ENCODE results near the gene FGD5.

The FGD5 gene

GRCh38 chr3:14872706-14873105 lies 53.9 kb downstream of the FGD5 start:
- no peak for DNase-seq (ENCODE audit: extremely low read depth in 1 of 2, low read depth in 1 of 2)

GRCh38 chr3:14874784-14875183 lies 56.0 kb downstream of the FGD5 start:
- DNase-seq (ENCODE audit: extremely low read depth in 1 of 2, low read depth in 1 of 2), result no peak

GRCh38 chr3:14875411-14876175 lies 56.8 kb downstream of the FGD5 start:
- no peak for DNase-seq (ENCODE audit: extremely low read depth in 1 of 2, low read depth in 1 of 2)

- DNase-seq (ENCODE audit: extremely low read depth in 1 of 2, low read depth in 1 of 2), result no peak
Measured at GRCh38 chr3:14876921-14877333, 58.2 kb downstream of the FGD5 start.

- DNase-seq (ENCODE audit: extremely low read depth in 1 of 2, low read depth in 1 of 2), result no peak
Measured at GRCh38 chr3:14877469-14877868, 58.7 kb downstream of the FGD5 start.

GRCh38 chr3:14879211-14879874 lies 60.6 kb downstream of the FGD5 start:
- no peak for DNase-seq (ENCODE audit: extremely low read depth in 1 of 2, low read depth in 1 of 2)

- no peak for DNase-seq (ENCODE audit: extremely low read depth in 1 of 2, low read depth in 1 of 2)
Measured at GRCh38 chr3:14880447-14881106, 61.8 kb downstream of the FGD5 start.

- DNase-seq (ENCODE audit: extremely low read depth in 1 of 2, low read depth in 1 of 2), result no peak
Measured at GRCh38 chr3:14883226-14883625, 64.5 kb downstream of the FGD5 start.

GRCh38 chr3:14884665-14885064 lies 65.9 kb downstream of the FGD5 start:
- DNase-seq (ENCODE audit: extremely low read depth in 1 of 2, low read depth in 1 of 2), result no peak

GRCh38 chr3:14885307-14885706 lies 66.5 kb downstream of the FGD5 start:
- DNase-seq (ENCODE audit: extremely low read depth in 1 of 2, low read depth in 1 of 2), result no peak

- DNase-seq (ENCODE audit: extremely low read depth in 1 of 2, low read depth in 1 of 2), result no peak
Measured at GRCh38 chr3:14886101-14886500, 67.3 kb downstream of the FGD5 start.

GRCh38 chr3:14889205-14889604 lies 70.4 kb downstream of the FGD5 start:
- DNase-seq (ENCODE audit: extremely low read depth in 1 of 2, low read depth in 1 of 2), result no peak

- DNase-seq (ENCODE audit: extremely low read depth in 1 of 2, low read depth in 1 of 2), result no peak
Measured at GRCh38 chr3:14889943-14890342, 71.2 kb downstream of the FGD5 start.

- no peak for DNase-seq (ENCODE audit: extremely low read depth in 1 of 2, low read depth in 1 of 2)
Measured at GRCh38 chr3:14890476-14890875, 71.7 kb downstream of the FGD5 start.

GRCh38 chr3:14891135-14892132 lies 72.7 kb downstream of the FGD5 start:
- no peak for DNase-seq (ENCODE audit: extremely low read depth in 1 of 2, low read depth in 1 of 2)

GRCh38 chr3:14892226-14892625 lies 73.5 kb downstream of the FGD5 start:
- DNase-seq (ENCODE audit: extremely low read depth in 1 of 2, low read depth in 1 of 2), result no peak

GRCh38 chr3:14894085-14894484 lies 75.3 kb downstream of the FGD5 start:
- DNase-seq (ENCODE audit: extremely low read depth in 1 of 2, low read depth in 1 of 2), result no peak

GRCh38 chr3:14897266-14897665 lies 78.5 kb downstream of the FGD5 start:
- DNase-seq (ENCODE audit: extremely low read depth in 1 of 2, low read depth in 1 of 2), result no peak

- DNase-seq (ENCODE audit: extremely low read depth in 1 of 2, low read depth in 1 of 2), result no peak
Measured at GRCh38 chr3:14898929-14899328, 80.2 kb downstream of the FGD5 start.

- DNase-seq (ENCODE audit: extremely low read depth in 1 of 2, low read depth in 1 of 2), result no peak
Measured at GRCh38 chr3:14899993-14900618, 81.3 kb downstream of the FGD5 start.
